Measurements from ENCODE around the gene ATP1A1. TPM values are rescaled to one million over a fixed set of nuclear protein-coding genes. Genes with fewer than 3 reads are reported as not detected.

ATP1A1 gene
- polyA plus RNA-seq, 2 of the 4 experiments (the other 2 are of a cell fraction): 119 to 171 TPM

GRCh38 chr1:116446686-116447085 lies 73.6 kb downstream of the ATP1A1 start (continued):
- TF ChIP-seq HMGXB4 (CRISPR knock-in tag; IDR thresholded peaks at IDR 0.05; ENCODE audit: borderline replicate concordance) (no peak), RFX5 (IDR thresholded peaks at IDR 0.05) (no peak), HEYL (CRISPR knock-in tag; IDR thresholded peaks at IDR 0.05) (no peak)

- Histone ChIP-seq H3K9me3 (no peaks in the 10 kb centered on the region), H3K27ac (no peak overlapping the region), H3K4me2 (no peak overlapping the region), H3K4me3 (no peak overlapping the region), H3K4me1 (no peaks in the 10 kb centered on the region)
- no peak for ATAC-seq
- WGBS (ENCODE audit: missing lambda C conversion rate): 11% methylated on average over 7 of the region's 7 CpGs
- DNase-seq (ENCODE audit: low read depth in 1 of 2, low spot score in 1 of 2): no peak
- no peak for TF ChIP-seq JUNB (IDR thresholded peaks at IDR 0.05)
- no peak for TF ChIP-seq EHF (CRISPR knock-in tag; IDR thresholded peaks at IDR 0.05)
- FAIRE-seq: no peak
- ChIA-PET CTCF (interaction anchor here (1.7 kb wide), 1 partner anchor 36 kb away, joined by 6 read pairs; no protein-coding TSS in a partner anchor), POLR2A (no interaction called here)
These were observed 75.8 kb downstream of the ATP1A1 start for GRCh38 chr1:116448785-116449385.

- DNase-seq (ENCODE audit: low read depth in 1 of 2, low spot score in 1 of 2) (no peak), ATAC-seq (no peak), FAIRE-seq (no peak)
- H3K9me3 ChIP-seq: no peaks in the 10 kb centered on the region
- H3K4me1 ChIP-seq: no peaks in the 10 kb centered on the region
- POLR2A ChIA-PET: no interaction called here
- CTCF ChIA-PET: interaction anchor here (1.7 kb wide), 1 partner anchor 36 kb away, joined by 6 read pairs; no protein-coding TSS in a partner anchor
- no peak overlapping the region for H3K4me2 ChIP-seq
- no peak overlapping the region for H3K27ac ChIP-seq
- TF ChIP-seq HEYL (CRISPR knock-in tag; IDR thresholded peaks at IDR 0.05): no peak
- TF ChIP-seq ZC3H11A (IDR thresholded peaks at IDR 0.05): no peak
- TF ChIP-seq ZFP36 (IDR thresholded peaks at IDR 0.05; ENCODE audit: borderline replicate concordance, partially characterized antibody): no peak
- TF ChIP-seq ATOH8 (CRISPR knock-in tag; IDR thresholded peaks at IDR 0.05; ENCODE audit: low read depth): no peak
- TF ChIP-seq ZSCAN20 (CRISPR knock-in tag; IDR thresholded peaks at IDR 0.05): no peak
- no peak for TF ChIP-seq NFE2L2 (conservative IDR thresholded peaks at IDR 0.05; ENCODE audit: low read length)
- TF ChIP-seq SMC3 (IDR thresholded peaks at IDR 0.05): no peak
- no peak for TF ChIP-seq PHF8 (IDR thresholded peaks at IDR 0.05; ENCODE audit: borderline replicate concordance, low read depth)
- no peak for TF ChIP-seq BHLHE40 (IDR thresholded peaks at IDR 0.05; ENCODE audit: low read depth, low read length)
- TF ChIP-seq SREBF2 (IDR thresholded peaks at IDR 0.05): no peak
- no peak for TF ChIP-seq FOXS1 (CRISPR knock-in tag; IDR thresholded peaks at IDR 0.05)
- TF ChIP-seq ESRRA (IDR thresholded peaks at IDR 0.05; ENCODE audit: borderline replicate concordance, low read length): no peak
- TF ChIP-seq E2F6 (IDR thresholded peaks at IDR 0.05; ENCODE audit: borderline replicate concordance, low read depth): no peak
- TF ChIP-seq NR3C1 (IDR thresholded peaks at IDR 0.05): no peak
- TF ChIP-seq RARB (CRISPR knock-in tag; IDR thresholded peaks at IDR 0.05): no peak
- TF ChIP-seq ZNF302 (CRISPR knock-in tag; IDR thresholded peaks at IDR 0.05): no peak
- TF ChIP-seq HOXB5 (CRISPR knock-in tag; IDR thresholded peaks at IDR 0.05): no peak
- H3K4me3 ChIP-seq: no peak overlapping the region
These were observed 76.5 kb downstream of the ATP1A1 start for GRCh38 chr1:116449578-116449977.

Measured in A549 (cell line).